Measurements from ENCODE around the gene ZKSCAN4. TPM values are rescaled to one million over a fixed set of nuclear protein-coding genes. Genes with fewer than 3 reads are reported as not detected.

The ZKSCAN4 gene
- total and polyA plus RNA-seq, 5 donors: 1.5 to 4.0 (median 3.5) TPM

GRCh38 chr6:28209753-28210535 lies 42.1 kb downstream of the ZKSCAN4 start:
- no peak overlapping the region for H3K27ac ChIP-seq (ENCODE audit: low read length)
- no peaks in the 10 kb centered on the region for H3K4me1 ChIP-seq (ENCODE audit: control insufficient read depth, insufficient read depth, low read length)
- H3K4me3 ChIP-seq (ENCODE audit: low read length): no peak overlapping the region
- intact Hi-C loops (cut with DNase I): loop anchor here in 1 of 4 donors (10.0 kb wide), 1 partner anchor 65 kb away; the partner anchor contains the start of gene ZKSCAN8
- ATAC-seq: no peak
- peaks cover 8% of the 10 kb centered on the region for H3K27me3 ChIP-seq (ENCODE audit: control insufficient read depth, insufficient read depth)
- WGBS: 42% methylated on average over 7 of the region's 7 CpGs
- no peaks in the 10 kb centered on the region for H3K9me3 ChIP-seq (ENCODE audit: control insufficient read depth, low read length)
- no peak for DNase-seq

DNA sequence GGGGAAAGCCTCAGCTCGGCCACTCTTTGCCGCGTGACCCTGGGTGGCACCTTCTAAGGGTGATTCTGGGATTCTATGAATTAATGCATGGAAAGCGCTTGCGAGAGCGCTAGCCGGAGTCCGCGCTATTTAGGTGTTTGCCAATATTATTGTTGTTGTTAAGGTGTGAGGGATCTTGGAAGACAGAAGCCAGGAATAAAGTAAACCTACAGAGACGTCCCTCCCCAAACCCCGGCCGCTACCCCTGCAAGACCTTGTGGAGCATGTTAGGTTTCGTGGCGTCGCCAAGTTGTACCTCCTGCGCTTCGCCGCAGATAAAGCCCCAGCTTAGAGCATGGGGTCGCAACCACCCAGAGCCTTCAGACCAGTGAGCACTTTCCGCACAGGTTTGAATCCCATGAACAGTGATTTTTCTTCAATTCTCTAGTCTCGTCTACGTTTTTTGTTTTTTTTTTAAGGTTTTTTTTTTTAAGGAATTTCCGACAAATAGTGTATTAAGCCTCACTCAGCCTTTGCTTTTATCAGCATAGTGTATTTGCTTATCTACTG lies 43.9 kb downstream of the ZKSCAN4 start:
- Histone ChIP-seq H3K4me1 (ENCODE audit: control insufficient read depth, insufficient read depth, low read length) (no peaks in the 10 kb centered on the region), H3K9me3 (ENCODE audit: control insufficient read depth, low read length) (no peaks in the 10 kb centered on the region), H3K27me3 (ENCODE audit: control insufficient read depth, insufficient read depth) (peaks cover 8% of the 10 kb centered on the region), H3K27ac (ENCODE audit: low read length) (no peak overlapping the region), H3K4me3 (ENCODE audit: low read length) (peak overlapping the region; percentile 6)
- intact Hi-C loops (cut with DNase I): no loop called here
- DNase-seq (no peak), ATAC-seq (no peak)
- 5% methylated on average over 23 of the region's 23 CpGs for WGBS

GRCh38 chr6:28207510-28208110 lies 44.5 kb downstream of the ZKSCAN4 start:
- Histone ChIP-seq H3K4me1 (ENCODE audit: control insufficient read depth, insufficient read depth, low read length) (no peaks in the 10 kb centered on the region), H3K9me3 (ENCODE audit: control insufficient read depth, low read length) (no peaks in the 10 kb centered on the region), H3K4me3 (ENCODE audit: low read length) (peak overlapping the region; percentile 6), H3K27me3 (ENCODE audit: control insufficient read depth, insufficient read depth) (peaks cover 8% of the 10 kb centered on the region), H3K27ac (ENCODE audit: low read length) (no peak overlapping the region)
- intact Hi-C loops (cut with DNase I): no loop called here
- 2% methylated on average over 35 of the region's 35 CpGs for WGBS
- peak in 2 of 3 donors; percentile 61 to 62 for DNase-seq
- ATAC-seq: peak in 1 of 2 donors; percentile 54

DNA sequence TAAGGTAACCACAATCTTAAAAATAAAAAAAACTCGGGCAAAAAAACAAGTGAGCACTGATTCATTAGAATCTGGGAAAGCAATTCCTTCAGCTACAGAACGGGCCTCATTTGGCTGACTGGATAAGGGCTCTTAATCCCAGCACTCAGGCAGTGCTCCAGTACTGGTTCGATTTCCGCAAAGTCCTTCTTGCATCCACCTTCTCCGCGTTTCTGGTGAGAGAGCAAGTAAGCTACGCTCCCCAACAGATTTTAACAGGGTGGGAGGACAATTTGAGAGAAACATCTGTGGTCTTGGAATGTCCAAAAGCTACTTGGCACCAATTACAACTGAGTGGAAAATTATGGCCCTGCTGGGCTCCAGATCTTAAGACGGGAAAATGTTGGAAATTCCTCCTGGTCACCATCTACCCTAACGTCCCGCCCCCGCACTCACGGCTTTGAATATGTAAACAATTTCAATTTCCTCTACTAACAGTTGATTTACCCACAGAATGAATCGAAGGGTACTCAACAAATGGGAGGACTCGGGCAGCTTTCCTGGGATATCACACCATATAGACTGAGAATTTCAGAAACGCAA lies 45.0 kb downstream of the ZKSCAN4 start:
- ATAC-seq (no peak), DNase-seq (no peak)
- 7% methylated on average over 15 of the region's 15 CpGs for WGBS
- intact Hi-C loops (cut with DNase I): no loop called here
- H3K9me3 ChIP-seq (ENCODE audit: control insufficient read depth, low read length): no peaks in the 10 kb centered on the region
- H3K4me1 ChIP-seq (ENCODE audit: control insufficient read depth, insufficient read depth, low read length): no peaks in the 10 kb centered on the region
- peaks cover 8% of the 10 kb centered on the region for H3K27me3 ChIP-seq (ENCODE audit: control insufficient read depth, insufficient read depth)
- no peak overlapping the region for H3K4me3 ChIP-seq (ENCODE audit: low read length)
- H3K27ac ChIP-seq (ENCODE audit: low read length): no peak overlapping the region

DNA sequence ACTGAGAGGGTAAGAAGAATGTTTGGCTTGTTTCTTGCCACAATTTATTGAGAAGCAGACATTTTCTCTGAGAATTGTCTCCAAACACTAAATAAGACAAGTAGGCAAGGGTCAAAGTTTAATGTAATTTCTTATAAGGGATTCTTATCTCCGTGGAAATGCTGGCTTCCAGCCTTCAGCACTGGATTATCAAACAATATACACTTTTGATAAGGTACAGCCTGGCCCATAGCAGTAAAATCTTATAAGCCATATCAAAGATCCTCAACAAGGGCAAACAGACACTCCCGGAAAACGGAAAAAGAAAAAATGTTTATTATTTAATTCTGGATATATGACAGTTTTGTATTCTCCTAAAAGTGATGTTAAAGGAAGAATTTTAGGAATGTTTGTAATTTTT lies 45.5 kb downstream of the ZKSCAN4 start:
- ATAC-seq (no peak), DNase-seq (no peak)
- WGBS: 34% methylated on average over 3 of the region's 3 CpGs
- intact Hi-C loops (cut with DNase I): no loop called here
- H3K27me3 ChIP-seq (ENCODE audit: control insufficient read depth, insufficient read depth): peaks cover 8% of the 10 kb centered on the region
- no peak overlapping the region for H3K4me3 ChIP-seq (ENCODE audit: low read length)
- no peak overlapping the region for H3K27ac ChIP-seq (ENCODE audit: low read length)
- H3K4me1 ChIP-seq (ENCODE audit: control insufficient read depth, insufficient read depth, low read length): no peaks in the 10 kb centered on the region
- no peaks in the 10 kb centered on the region for H3K9me3 ChIP-seq (ENCODE audit: control insufficient read depth, low read length)

- WGBS: 51% methylated on average over 1 of the region's 1 CpG
- H3K4me1 ChIP-seq (ENCODE audit: control insufficient read depth, insufficient read depth, low read length): no peaks in the 10 kb centered on the region
Observed at GRCh38 chr6:28205879-28206278, 46.2 kb downstream of the ZKSCAN4 start.

GRCh38 chr6:28203201-28203600 lies 48.9 kb downstream of the ZKSCAN4 start:
- no peak for DNase-seq
- intact Hi-C loops (cut with DNase I): no loop called here
- ATAC-seq: no peak
- Histone ChIP-seq H3K4me3 (ENCODE audit: low read length) (no peak overlapping the region), H3K4me1 (ENCODE audit: control insufficient read depth, insufficient read depth, low read length) (no peaks in the 10 kb centered on the region), H3K27me3 (ENCODE audit: control insufficient read depth, insufficient read depth) (no peaks in the 10 kb centered on the region), H3K27ac (ENCODE audit: low read length) (no peak overlapping the region), H3K9me3 (ENCODE audit: control insufficient read depth, low read length) (no peaks in the 10 kb centered on the region)
- WGBS: 35% methylated on average over 4 of the region's 4 CpGs

More at GRCh38 chr6:28205879-28206278, 46.2 kb downstream of the ZKSCAN4 start:
- Histone ChIP-seq H3K9me3 (ENCODE audit: control insufficient read depth, low read length) (no peaks in the 10 kb centered on the region), H3K27ac (ENCODE audit: low read length) (no peak overlapping the region), H3K27me3 (ENCODE audit: control insufficient read depth, insufficient read depth) (peaks cover 4% of the 10 kb centered on the region), H3K4me3 (ENCODE audit: low read length) (no peak overlapping the region)
- intact Hi-C loops (cut with DNase I): no loop called here
- no peak for DNase-seq
- ATAC-seq: no peak

GRCh38 chr6:28200020-28200419 lies 52.0 kb downstream of the ZKSCAN4 start:
- Histone ChIP-seq H3K4me1 (ENCODE audit: control insufficient read depth, insufficient read depth, low read length) (no peaks in the 10 kb centered on the region), H3K9me3 (ENCODE audit: control insufficient read depth, low read length) (peaks cover 4% of the 10 kb centered on the region), H3K27ac (ENCODE audit: low read length) (no peak overlapping the region), H3K4me3 (ENCODE audit: low read length) (no peak overlapping the region), H3K27me3 (ENCODE audit: control insufficient read depth, insufficient read depth) (no peaks in the 10 kb centered on the region)
- DNase-seq (no peak), ATAC-seq (no peak)
- intact Hi-C loops (cut with DNase I): no loop called here
- 54% methylated on average over 1 of the region's 1 CpG for WGBS

Other genes with a start within 250 kb of the ZKSCAN4 start
- gene ZNF165, start 171.7 kb downstream of the ZKSCAN4 start, total RNA-seq: under 1 TPM; 0.28 to 0.83 (median 0.47) TPM
- 0.36 TPM for gene ZNF165, start 171.7 kb downstream of the ZKSCAN4 start, polyA plus RNA-seq
- 1 to 10 TPM; 2.5 to 3.2 (median 2.8) TPM for gene ZSCAN16, start 127.7 kb downstream of the ZKSCAN4 start, total RNA-seq
- 2.9 TPM for gene ZSCAN16, start 127.7 kb downstream of the ZKSCAN4 start, polyA plus RNA-seq
- 10 to 100 TPM; 15.2 to 18.2 (median 16.3) TPM for gene ZKSCAN8, start 110.4 kb downstream of the ZKSCAN4 start, total RNA-seq
- gene ZKSCAN8, start 110.4 kb downstream of the ZKSCAN4 start, polyA plus RNA-seq: 5.5 TPM
- gene ZSCAN9, start 27.0 kb downstream of the ZKSCAN4 start, total RNA-seq: 10 to 100 TPM in 1 of 4 donors, 1 to 10 TPM in 3; 8.4 to 11.3 (median 8.8) TPM
- 8.7 TPM for gene ZSCAN9, start 27.0 kb downstream of the ZKSCAN4 start, polyA plus RNA-seq
- 1 to 10 TPM; 6.1 to 6.4 (median 6.2) TPM for gene NKAPL, start 7.0 kb upstream of the ZKSCAN4 start, total RNA-seq
- 5.5 TPM for gene NKAPL, start 7.0 kb upstream of the ZKSCAN4 start, polyA plus RNA-seq
- gene ZSCAN26, start 14.9 kb upstream of the ZKSCAN4 start, total RNA-seq: 10 to 100 TPM; 12.0 to 20.2 (median 15.2) TPM
- gene ZSCAN26, start 14.9 kb upstream of the ZKSCAN4 start, polyA plus RNA-seq: 11.4 TPM
- gene PGBD1, start 29.3 kb upstream of the ZKSCAN4 start, total RNA-seq: 1 to 10 TPM; 3.0 to 3.6 (median 3.2) TPM
- 2.3 TPM for gene PGBD1, start 29.3 kb upstream of the ZKSCAN4 start, polyA plus RNA-seq
- 10 to 100 TPM in 2 of 4 donors, 1 to 10 TPM in 2; 8.3 to 18.4 (median 10.2) TPM for gene ZSCAN31, start 83.9 kb upstream of the ZKSCAN4 start, total RNA-seq
- 3.9 TPM for gene ZSCAN31, start 83.9 kb upstream of the ZKSCAN4 start, polyA plus RNA-seq
- gene ZKSCAN3, start 97.7 kb upstream of the ZKSCAN4 start, total RNA-seq: 1 to 10 TPM; 4.1 to 7.2 (median 6.0) TPM
- 1.7 TPM for gene ZKSCAN3, start 97.7 kb upstream of the ZKSCAN4 start, polyA plus RNA-seq
- gene ZSCAN12, start 147.5 kb upstream of the ZKSCAN4 start, total RNA-seq: 1 to 10 TPM; 3.6 to 4.2 (median 3.9) TPM
- gene ZSCAN12, start 147.5 kb upstream of the ZKSCAN4 start, polyA plus RNA-seq: 1.4 TPM
- 1 to 10 TPM; 1.8 to 2.9 (median 2.0) TPM for gene ZSCAN23, start 191.2 kb upstream of the ZKSCAN4 start, total RNA-seq
- 0.48 TPM for gene ZSCAN23, start 191.2 kb upstream of the ZKSCAN4 start, polyA plus RNA-seq

Measured in right cardiac atrium (tissue), 5 donors.